HepG2 (cell line): ENCODE measurements around the gene NRBP1. TPM values are rescaled to one million over a fixed set of nuclear protein-coding genes. Genes with fewer than 3 reads are reported as not detected.

Experiments used
- HNF1B ChIP-seq: sonication (generic); formaldehyde crosslinking; IDR thresholded peaks from 2 replicates; pipeline ENCODE4 v1.5.1; 2020; ENCODE audit warnings: mild to moderate bottlenecking, moderate library complexity, missing genetic modification reagents
- PITX1 ChIP-seq: sonication (generic); formaldehyde crosslinking; IDR thresholded peaks from 2 replicates; pipeline ENCODE4 v1.5.1; 2020; ENCODE audit warnings: mild to moderate bottlenecking, missing genetic modification reagents
- PLSCR1 ChIP-seq: sonication (generic); formaldehyde crosslinking; IDR thresholded peaks from 2 replicates; pipeline ENCODE4 v1.5.0; 2020; ENCODE audit warnings: missing genetic modification reagents, mild to moderate bottlenecking, borderline replicate concordance
- RAD21 ChIP-seq: fragments of 450-650 bp; formaldehyde crosslinking; IDR thresholded peaks from 2 replicates; pipeline ENCODE4 v1.5.0; 2020; ENCODE audit warnings: mild to moderate bottlenecking
- SAP130 ChIP-seq: IDR thresholded peaks from 2 replicates; pipeline ENCODE4 v1.6.1; 2016; ENCODE audit warnings: low read depth
- TEF ChIP-seq: sonication (generic); formaldehyde crosslinking; IDR thresholded peaks from 2 replicates; pipeline ENCODE4 v1.5.0; 2020; ENCODE audit warnings: missing genetic modification reagents
- ZNF20 ChIP-seq: sonication (generic); formaldehyde crosslinking; IDR thresholded peaks from 2 replicates; pipeline ENCODE4 v1.4.0; 2020; ENCODE audit warnings: mild to moderate bottlenecking, moderate library complexity, missing genetic modification reagents
- ZNF619 ChIP-seq: sonication (generic); formaldehyde crosslinking; IDR thresholded peaks from 2 replicates; pipeline ENCODE4 v1.4.0; 2020; ENCODE audit warnings: mild to moderate bottlenecking, missing genetic modification reagents
- ZNF746 ChIP-seq: sonication (generic); formaldehyde crosslinking; IDR thresholded peaks from 2 replicates; pipeline ENCODE4 v1.8.0; 2022; ENCODE audit warnings: mild to moderate bottlenecking, missing genetic modification reagents
- polyA plus RNA-seq, 8 experiments: library from polyadenylated mRNA; depleted of rRNA in 3 of 8; stranded (reverse) in 7 of 8; unstranded in 1 of 8; fragments of >200 nt; fragmentation: Illumina TruSeq in 4 of 8; extraction: Trizol in 4 of 8; gene quantifications; 2 replicates each; pipeline versions ENCODE4 v1.2.1 to v1.2.3, GENCODE V29; 2011 to 2016; ENCODE audit warnings: low read depth in 4 of 8, missing spikeins in 1 of 8, mixed read lengths in 1 of 8; ENCODE audit not compliant: insufficient read depth in 1 of 8
- total RNA-seq, 5 experiments: library from RNA; depleted of rRNA; stranded (reverse); fragments of >200 nt; fragmentation: Illumina TruSeq; extraction: Trizol; gene quantifications; 2 replicates each; pipeline ENCODE4 v1.2.3, GENCODE V29; 2016; ENCODE audit warnings: low read depth in 1 of 5
- TF ChIP-seq, protein P1 (sequence below): IDR thresholded peaks from 2 replicates; pipeline ENCODE4 v1.4.0; 2020; ENCODE audit warnings: mild to moderate bottlenecking, missing genetic modification reagents
- TF ChIP-seq, protein P2 (sequence below): sonication (generic); formaldehyde crosslinking; conservative IDR thresholded peaks from 2 replicates; pipeline ENCODE4 v1.8.1; 2023; ENCODE audit warnings: missing genetic modification reagents
- TF ChIP-seq, protein P3 (sequence below): sonication (generic); formaldehyde crosslinking; IDR thresholded peaks from 2 replicates; pipeline ENCODE4 v1.5.1; 2020; ENCODE audit warnings: mild to moderate bottlenecking, missing genetic modification reagents, moderate library complexity
- TF ChIP-seq, protein P4 (sequence below): sonication (generic); formaldehyde crosslinking; IDR thresholded peaks from 2 replicates; pipeline ENCODE4 v1.8.1; 2023; ENCODE audit warnings: mild to moderate bottlenecking, moderate library complexity, missing genetic modification reagents

NRBP1 gene
- total and polyA plus RNA-seq, 2 of the 13 experiments (the other 11 are each of a cell fraction or from before 2014, with no cell fraction given): 165 to 240 TPM

DNA sequence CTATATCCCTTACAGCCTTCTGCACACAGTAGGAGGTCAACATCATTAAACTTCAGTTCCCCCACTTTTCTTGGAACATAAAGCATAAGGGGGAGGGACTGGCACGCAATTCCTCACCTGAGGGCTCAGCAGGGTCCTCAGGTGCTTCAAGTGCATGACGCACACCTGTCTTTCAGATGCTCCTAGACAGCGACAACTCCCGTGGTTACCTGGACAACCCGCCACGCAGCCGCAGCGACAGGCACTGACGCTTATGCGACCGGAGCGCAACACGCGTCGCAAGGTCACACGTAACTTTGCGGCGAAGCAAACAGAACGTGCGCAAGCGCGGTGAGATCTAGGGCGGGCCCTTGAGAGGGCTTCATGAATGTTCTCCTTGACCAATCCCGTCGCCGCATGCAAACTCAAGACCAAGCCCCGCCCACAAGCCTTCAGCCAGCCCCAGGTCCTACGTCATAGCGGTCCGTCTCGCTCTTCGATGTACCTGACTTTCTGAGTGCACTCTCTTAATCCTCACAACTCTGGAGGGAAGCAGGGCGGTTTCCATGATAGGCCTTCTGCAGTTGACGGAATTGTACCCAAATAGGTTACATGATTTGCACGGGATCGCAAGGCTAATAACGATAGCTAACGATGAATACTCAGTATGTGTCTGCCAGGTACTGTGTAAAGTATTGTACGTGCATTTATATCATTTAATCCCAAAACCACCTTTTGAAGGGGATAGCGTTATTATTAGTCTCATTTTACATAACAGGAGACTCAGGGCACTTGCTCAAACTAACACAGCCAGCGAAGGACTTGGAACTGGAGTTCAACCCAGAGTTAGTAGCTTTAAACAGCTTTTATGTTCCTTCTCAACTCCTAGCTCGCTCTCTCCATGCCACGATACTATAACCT lies 61.3 kb downstream of the NRBP1 start, which contains the start of gene IFT172 (continued):
- TF ChIP-seq PLSCR1 (CRISPR knock-in tag) (no peak), ZNF20 (CRISPR knock-in tag) (no peak), ZNF746 (no peak), HNF1B (peak; percentile 92), RAD21 (CRISPR knock-in tag) (no peak; the same call in 1 of the 2 replicates), PITX1 (CRISPR knock-in tag) (peak; percentile 92), ZNF619 (CRISPR knock-in tag) (peak; percentile 82), TEF (CRISPR knock-in tag) (no peak), SAP130 (CRISPR knock-in tag) (peak; percentile 100)
- TF ChIP-seq, protein P1, sequence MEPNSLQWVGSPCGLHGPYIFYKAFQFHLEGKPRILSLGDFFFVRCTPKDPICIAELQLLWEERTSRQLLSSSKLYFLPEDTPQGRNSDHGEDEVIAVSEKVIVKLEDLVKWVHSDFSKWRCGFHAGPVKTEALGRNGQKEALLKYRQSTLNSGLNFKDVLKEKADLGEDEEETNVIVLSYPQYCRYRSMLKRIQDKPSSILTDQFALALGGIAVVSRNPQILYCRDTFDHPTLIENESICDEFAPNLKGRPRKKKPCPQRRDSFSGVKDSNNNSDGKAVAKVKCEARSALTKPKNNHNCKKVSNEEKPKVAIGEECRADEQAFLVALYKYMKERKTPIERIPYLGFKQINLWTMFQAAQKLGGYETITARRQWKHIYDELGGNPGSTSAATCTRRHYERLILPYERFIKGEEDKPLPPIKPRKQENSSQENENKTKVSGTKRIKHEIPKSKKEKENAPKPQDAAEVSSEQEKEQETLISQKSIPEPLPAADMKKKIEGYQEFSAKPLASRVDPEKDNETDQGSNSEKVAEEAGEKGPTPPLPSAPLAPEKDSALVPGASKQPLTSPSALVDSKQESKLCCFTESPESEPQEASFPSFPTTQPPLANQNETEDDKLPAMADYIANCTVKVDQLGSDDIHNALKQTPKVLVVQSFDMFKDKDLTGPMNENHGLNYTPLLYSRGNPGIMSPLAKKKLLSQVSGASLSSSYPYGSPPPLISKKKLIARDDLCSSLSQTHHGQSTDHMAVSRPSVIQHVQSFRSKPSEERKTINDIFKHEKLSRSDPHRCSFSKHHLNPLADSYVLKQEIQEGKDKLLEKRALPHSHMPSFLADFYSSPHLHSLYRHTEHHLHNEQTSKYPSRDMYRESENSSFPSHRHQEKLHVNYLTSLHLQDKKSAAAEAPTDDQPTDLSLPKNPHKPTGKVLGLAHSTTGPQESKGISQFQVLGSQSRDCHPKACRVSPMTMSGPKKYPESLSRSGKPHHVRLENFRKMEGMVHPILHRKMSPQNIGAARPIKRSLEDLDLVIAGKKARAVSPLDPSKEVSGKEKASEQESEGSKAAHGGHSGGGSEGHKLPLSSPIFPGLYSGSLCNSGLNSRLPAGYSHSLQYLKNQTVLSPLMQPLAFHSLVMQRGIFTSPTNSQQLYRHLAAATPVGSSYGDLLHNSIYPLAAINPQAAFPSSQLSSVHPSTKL (CRISPR knock-in tag): 0 out of 2 replicates have a peak, but pooled peaks have one; percentile 30
- TF ChIP-seq, protein P2, sequence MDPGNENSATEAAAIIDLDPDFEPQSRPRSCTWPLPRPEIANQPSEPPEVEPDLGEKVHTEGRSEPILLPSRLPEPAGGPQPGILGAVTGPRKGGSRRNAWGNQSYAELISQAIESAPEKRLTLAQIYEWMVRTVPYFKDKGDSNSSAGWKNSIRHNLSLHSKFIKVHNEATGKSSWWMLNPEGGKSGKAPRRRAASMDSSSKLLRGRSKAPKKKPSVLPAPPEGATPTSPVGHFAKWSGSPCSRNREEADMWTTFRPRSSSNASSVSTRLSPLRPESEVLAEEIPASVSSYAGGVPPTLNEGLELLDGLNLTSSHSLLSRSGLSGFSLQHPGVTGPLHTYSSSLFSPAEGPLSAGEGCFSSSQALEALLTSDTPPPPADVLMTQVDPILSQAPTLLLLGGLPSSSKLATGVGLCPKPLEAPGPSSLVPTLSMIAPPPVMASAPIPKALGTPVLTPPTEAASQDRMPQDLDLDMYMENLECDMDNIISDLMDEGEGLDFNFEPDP (CRISPR knock-in tag): no peak
- TF ChIP-seq, protein P3, sequence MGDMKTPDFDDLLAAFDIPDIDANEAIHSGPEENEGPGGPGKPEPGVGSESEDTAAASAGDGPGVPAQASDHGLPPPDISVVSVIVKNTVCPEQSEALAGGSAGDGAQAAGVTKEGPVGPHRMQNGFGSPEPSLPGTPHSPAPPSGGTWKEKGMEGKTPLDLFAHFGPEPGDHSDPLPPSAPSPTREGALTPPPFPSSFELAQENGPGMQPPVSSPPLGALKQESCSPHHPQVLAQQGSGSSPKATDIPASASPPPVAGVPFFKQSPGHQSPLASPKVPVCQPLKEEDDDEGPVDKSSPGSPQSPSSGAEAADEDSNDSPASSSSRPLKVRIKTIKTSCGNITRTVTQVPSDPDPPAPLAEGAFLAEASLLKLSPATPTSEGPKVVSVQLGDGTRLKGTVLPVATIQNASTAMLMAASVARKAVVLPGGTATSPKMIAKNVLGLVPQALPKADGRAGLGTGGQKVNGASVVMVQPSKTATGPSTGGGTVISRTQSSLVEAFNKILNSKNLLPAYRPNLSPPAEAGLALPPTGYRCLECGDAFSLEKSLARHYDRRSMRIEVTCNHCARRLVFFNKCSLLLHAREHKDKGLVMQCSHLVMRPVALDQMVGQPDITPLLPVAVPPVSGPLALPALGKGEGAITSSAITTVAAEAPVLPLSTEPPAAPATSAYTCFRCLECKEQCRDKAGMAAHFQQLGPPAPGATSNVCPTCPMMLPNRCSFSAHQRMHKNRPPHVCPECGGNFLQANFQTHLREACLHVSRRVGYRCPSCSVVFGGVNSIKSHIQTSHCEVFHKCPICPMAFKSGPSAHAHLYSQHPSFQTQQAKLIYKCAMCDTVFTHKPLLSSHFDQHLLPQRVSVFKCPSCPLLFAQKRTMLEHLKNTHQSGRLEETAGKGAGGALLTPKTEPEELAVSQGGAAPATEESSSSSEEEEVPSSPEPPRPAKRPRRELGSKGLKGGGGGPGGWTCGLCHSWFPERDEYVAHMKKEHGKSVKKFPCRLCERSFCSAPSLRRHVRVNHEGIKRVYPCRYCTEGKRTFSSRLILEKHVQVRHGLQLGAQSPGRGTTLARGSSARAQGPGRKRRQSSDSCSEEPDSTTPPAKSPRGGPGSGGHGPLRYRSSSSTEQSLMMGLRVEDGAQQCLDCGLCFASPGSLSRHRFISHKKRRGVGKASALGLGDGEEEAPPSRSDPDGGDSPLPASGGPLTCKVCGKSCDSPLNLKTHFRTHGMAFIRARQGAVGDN (CRISPR knock-in tag): peak; percentile 98
- TF ChIP-seq, protein P4, sequence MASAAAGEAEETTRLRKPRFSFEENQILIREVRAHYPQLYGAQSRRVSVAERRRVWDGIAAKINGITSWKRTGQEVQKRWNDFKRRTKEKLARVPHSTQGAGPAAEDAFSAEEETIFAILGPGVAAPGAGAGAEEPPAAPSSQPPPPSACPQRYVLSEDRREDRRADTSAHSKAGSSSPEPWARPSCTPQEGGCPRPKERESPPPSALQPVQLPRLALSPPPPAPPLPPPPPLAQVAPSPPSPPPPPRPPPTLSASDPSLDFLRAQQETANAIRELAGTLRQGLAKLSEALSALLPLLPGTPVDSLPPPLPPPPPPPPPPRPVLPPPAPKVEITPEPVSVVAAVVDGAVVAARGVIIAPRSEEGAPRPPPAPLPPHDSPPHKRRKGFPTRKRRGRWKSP (CRISPR knock-in tag): peak; percentile 100
